GM21786 (cell line): ENCODE measurements around the gene FAM241B.

Experiments used
- ATAC-seq: cut with Tn5 transposase; IDR thresholded peaks from one replicate; pipeline ENCODE4 v1.9.1; 2021; ENCODE audit not compliant: unreplicated experiment

FAM241B gene, protein sequence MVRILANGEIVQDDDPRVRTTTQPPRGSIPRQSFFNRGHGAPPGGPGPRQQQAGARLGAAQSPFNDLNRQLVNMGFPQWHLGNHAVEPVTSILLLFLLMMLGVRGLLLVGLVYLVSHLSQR

DNA sequence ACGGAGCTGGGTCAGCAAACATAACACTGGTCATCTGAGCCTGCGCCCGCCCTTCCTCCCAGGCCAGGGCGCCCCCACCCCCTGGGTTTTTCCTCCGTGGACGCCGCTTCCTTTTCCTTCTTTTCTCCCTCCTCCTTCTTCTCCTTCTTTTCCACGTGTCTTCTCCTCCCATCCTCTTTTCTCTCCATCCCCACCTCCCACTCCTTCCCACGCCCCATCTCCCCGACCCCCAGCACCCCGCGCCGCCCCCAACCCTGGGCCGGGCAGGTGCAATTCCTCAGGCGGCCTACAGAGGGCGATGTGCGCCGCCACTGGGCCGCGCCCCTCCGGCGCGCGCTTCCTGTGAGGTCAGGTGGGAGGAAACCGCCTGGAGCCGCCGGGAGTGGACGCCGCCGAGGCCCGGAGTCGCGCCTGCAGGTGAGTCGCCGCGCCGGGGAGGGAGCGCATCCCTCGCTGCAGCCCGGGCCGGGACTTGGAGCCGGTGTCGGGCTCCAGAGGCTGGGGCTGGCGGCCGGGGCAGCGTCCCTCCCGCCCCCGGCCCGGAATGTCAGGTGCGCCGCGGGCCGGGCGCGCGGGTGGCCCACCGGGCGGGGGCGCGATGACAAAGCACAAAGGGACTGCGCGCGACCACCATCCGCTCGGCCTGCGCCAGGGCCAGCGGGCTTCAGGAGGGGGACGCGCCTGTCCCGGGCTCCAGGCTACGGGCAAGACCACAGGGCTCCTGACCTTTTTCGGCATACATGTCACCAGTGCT lies at the start of gene FAM241B:
FAM241B (plus strand) TSS at position 351 of the 754 bp plus-strand sequence. CDS start 1,497 bp downstream, outside the sequence.
- peak; percentile 62 for ATAC-seq

GRCh38 chr10:69580435-69580834 lies 49.6 kb upstream of the FAM241B start:
- no peak for ATAC-seq

GRCh38 chr10:69583106-69583505 lies 46.9 kb upstream of the FAM241B start:
- ATAC-seq: no peak

DNA sequence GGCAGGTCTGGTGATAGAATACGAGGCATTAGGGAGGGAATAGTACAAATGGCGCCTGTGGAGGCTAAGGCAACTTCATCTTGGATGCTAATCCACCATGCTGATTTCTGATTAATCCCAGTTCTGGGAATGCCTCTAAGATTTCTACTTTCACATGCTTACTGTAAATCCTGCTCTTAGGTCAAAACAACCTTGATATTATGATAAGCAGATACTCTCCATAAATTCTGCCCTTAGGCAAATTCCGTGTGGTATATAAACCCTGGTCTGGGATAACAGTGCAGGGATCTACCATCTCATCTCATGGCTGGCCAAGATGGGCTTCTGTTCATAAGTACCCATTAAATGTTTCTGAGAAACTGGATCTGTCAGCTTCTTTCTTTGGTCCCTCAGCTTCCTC lies 45.4 kb upstream of the FAM241B start:
- ATAC-seq: no peak

- no peak for ATAC-seq
Observed at GRCh38 chr10:69588358-69588757, 41.7 kb upstream of the FAM241B start.

GRCh38 chr10:69600761-69601330 lies 29.2 kb upstream of the FAM241B start:
- no peak for ATAC-seq

DNA sequence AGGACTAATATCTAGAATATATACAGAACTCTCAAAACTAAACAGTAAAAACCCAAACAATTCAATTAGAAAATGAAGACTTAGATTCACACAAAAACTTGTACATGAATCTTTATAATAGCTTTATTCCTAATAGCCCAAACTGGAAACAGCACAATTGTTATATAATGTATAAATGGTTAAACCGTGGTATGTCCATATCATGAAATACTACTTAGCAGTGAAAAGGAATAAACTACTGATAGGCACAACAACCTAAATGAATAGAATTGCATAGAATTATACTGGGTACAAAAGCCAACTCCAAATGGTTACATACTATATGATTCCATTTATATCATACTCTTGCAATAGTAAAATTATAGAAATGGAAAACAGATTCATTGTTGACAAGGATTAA lies 21.0 kb upstream of the FAM241B start:
- no peak for ATAC-seq

DNA sequence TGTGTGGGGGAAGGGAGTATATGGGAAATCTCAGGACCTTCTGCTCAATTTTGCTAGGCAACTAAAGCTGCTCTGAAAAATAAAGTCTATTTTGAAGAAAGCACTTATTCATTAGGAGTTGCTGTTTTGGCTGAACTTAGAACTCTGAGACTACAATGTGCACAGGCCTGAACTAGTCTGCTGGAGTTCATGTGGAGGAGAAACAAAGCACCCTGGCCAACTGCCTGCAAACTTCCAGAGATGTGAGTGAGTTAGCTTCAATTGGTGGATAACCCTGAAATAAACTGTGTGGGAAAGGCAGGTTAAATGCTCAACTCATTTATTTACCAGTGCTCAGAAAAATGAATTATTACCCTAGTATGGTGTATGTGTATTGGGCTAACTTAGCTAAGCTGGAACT lies 17.3 kb upstream of the FAM241B start:
- no peak for ATAC-seq

- ATAC-seq: no peak
Observed at GRCh38 chr10:69614130-69614529, 15.9 kb upstream of the FAM241B start.

- no peak for ATAC-seq
Observed at GRCh38 chr10:69616358-69616757, 13.7 kb upstream of the FAM241B start.

DNA sequence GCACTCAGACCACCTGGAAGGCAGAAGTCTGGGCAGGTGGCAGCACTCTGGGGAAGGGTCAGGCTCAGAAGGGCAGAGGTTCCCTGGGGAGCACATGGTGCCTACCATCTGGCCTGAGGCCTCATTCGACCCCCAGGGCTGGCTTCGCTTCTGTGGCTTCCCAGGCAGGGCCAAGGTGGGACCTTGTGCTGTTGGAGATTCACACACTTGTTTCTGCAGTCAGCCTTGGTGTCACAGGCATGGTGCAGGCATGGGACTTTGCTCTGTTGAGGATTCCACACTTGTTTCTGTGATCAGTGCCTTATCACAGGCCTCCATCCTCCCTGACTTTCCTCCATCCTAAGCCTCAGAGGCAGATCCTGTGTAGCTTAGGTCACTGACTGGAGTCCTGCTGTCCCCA lies 11.3 kb upstream of the FAM241B start:
- no peak for ATAC-seq

- no peak for ATAC-seq
Observed at GRCh38 chr10:69619626-69620025, 10.4 kb upstream of the FAM241B start.

- no peak for ATAC-seq
Observed at GRCh38 chr10:69620625-69621024, 9.4 kb upstream of the FAM241B start.

GRCh38 chr10:69624245-69624786 lies 5.7 kb upstream of the FAM241B start:
- no peak for ATAC-seq

DNA sequence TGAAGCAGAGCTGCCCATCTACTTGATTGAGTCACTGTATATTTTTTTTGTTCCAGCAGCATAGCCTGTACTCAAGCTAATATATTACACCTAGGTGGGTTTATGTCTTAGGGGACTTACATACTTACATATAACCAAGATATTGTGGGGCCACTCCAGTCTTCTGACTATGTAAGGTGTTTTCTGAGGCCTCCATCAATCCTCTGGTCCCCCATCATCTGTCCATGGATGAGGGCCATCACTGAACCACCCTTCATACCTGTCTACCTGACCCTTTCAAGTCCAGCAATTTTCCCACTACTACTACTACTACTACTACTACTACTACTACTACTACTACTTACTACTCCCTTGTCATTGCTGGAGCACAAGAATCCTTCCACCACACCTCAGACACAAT lies 3.2 kb upstream of the FAM241B start:
- ATAC-seq: no peak

DNA sequence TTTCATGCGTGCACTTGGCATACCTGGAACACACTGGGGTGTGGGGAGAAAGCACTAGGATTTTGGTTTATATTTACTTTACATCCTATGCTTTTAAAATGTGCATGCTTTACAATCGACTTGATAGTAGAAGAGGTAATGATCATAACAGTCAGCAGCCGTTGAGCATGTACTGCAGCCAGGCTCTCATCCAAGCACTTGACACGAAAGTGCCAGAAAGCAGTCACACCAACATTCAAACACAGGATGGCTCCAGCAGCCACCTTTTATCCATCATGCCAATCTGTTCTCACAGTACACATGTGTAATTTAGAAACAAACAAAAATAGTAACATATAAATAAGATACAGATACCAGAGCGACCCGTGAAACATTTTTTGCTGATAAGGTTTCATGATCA lies 1.2 kb upstream of the FAM241B start:
- no peak for ATAC-seq

GRCh38 chr10:69629519-69629896 lies 539 bp upstream of the FAM241B start:
- no peak for ATAC-seq

DNA sequence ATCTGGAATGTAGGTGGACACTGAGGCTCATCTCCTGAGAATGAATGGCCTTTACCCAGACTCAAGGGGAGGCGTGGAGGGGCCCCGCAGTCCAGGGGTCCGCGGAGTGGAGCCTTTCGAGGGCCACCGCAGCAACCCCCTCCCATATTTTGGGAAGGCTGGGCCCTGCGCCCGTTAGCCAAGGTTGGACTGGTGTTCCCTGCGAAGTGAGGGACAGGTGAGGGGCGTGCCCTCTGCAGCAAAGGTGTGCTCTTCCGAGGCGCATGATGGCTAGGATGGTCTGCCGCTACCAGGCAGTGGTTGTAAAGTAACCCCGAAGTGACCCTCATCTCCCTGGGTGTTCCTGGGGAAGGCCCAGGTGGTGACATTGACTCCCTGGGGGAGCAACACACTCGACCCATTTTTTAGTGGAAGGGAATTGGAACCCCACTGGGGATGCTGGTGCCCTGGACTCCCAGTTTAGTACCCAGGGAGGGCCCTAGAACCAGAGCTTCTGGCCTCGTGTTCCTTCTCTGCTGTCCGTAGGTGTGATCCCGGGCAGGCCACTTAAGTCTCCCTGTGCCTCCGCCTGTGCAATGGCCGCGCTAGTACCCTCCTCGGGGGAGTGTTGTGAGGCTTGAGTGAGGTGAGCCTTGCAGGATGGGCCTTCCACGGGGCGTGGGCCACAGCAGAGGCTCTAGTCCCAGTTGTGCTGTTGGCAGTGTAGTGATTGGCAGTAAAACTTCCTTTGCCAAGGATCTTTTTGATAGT lies 779 bp downstream of the FAM241B start:
- no peak for ATAC-seq

GRCh38 chr10:69631566-69631965 lies 1.5 kb downstream of the FAM241B start:
- no peak for ATAC-seq

GRCh38 chr10:69632516-69633199 lies 2.6 kb downstream of the FAM241B start:
- ATAC-seq: no peak
